AG04450 (cell line): ENCODE data around the gene IL1A. TPM values are rescaled to one million over a fixed set of nuclear protein-coding genes. Genes with fewer than 3 reads are reported as not detected.

Experiments used
- CTCF ChIA-PET: fragments of 300-600, 350-600 bp; formaldehyde crosslinking; extraction: SDS; loops from one replicate; lab custom pipeline; 2022; ENCODE audit warnings: antibody characterized with exemption, inconsistent platforms; lab: Charles Lee
- POLR2A ChIA-PET: fragments of 350-600 bp; formaldehyde crosslinking; extraction: SDS; loops from one replicate; lab custom pipeline; 2021; ENCODE audit warnings: antibody characterized with exemption, inconsistent platforms; lab: Yijun Ruan, JAX
- DNase-seq: peaks from one replicate; pipeline ENCODE4 v3.0.0-alpha.2; 2011; ENCODE audit warnings: low read depth, low spot score
- H3K27ac ChIP-seq: one replicate; pipeline ENCODE4 v1.5.1; 2012; ENCODE audit warnings: low read depth, low read length, control low read depth
- H3K27me3 ChIP-seq: one replicate; pipeline ENCODE4 v1.6.0; 2012; ENCODE audit warnings: low read length; ENCODE audit not compliant: control insufficient read depth, insufficient read depth
- H3K4me3 ChIP-seq: 2 replicates; pipeline ENCODE4 v1.5.1; 2011; ENCODE audit warnings: mild to moderate bottlenecking, low read depth, low read length, control low read depth
- H3K9me3 ChIP-seq: 2 replicates; pipeline ENCODE4 v1.5.1; 2012; ENCODE audit warnings: low read length; ENCODE audit not compliant: control insufficient read depth, insufficient read depth
- polyA plus RNA-seq: library from polyadenylated mRNA; depleted of rRNA; stranded (reverse); fragments of >200 nt; gene quantifications from 2 replicates; pipeline ENCODE4 v1.2.3, GENCODE V29; 2011
- TF ChIP-seq, protein P1 (sequence below): IDR thresholded peaks from 2 replicates; pipeline ENCODE4 v1.5.1; 2011; ENCODE audit warnings: low read depth, low read length, control low read depth, inconsistent platforms

IL1A gene
- polyA plus RNA-seq, 1 experiment, result 0.51 TPM

DNA sequence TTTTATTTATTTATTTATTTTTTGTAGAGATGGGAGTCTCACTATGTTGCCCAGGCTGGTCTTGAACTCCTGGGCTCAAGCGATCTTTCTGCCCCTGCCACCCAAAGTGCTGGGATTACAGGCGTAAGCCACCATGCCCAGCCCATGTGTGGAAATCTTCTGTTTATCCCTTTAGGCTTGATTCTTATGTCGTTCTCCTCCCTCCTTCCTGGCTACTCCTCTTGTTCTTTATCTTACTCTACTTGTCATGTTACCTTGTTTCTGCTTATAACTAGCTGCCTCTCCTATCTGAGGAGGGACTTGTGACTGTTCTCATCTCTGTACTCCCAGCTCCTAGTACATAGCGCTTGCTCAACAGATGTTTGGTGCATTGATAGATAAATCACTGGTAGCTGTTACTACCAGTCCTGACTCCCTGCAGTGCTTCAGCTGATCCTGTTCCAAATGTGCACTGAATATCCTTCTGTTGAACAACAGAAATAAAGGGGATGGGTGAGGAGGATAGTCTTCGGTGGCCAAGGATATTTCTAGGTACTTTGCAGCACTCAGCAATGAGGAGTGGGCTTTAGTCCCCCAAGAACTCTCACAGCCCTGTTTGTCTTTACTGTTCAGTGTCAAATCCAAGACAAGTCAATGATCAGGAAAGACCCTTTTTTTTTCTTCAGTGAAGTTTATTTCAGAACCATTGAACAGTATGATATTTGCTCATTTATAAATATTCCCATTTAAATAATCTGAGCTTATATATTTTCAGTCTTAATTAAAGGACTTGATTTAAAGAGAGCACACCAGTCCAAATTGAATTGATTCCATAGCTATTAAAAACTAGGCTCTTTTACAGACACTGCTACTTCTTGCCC lies 45.0 kb upstream of the IL1A start:
- no peak overlapping the region for H3K27ac ChIP-seq
- no peaks in the 10 kb centered on the region for H3K9me3 ChIP-seq
- H3K4me3 ChIP-seq, result no peak overlapping the region
- CTCF ChIA-PET, result interaction anchor here (0.9 to 1.3 kb wide), 2 partner anchors 80 to 112 kb away, joined by 5 to 6 read pairs; no protein-coding TSS in a partner anchor
- no peaks in the 10 kb centered on the region for H3K27me3 ChIP-seq
- no peak for DNase-seq
- TF ChIP-seq, protein P1, sequence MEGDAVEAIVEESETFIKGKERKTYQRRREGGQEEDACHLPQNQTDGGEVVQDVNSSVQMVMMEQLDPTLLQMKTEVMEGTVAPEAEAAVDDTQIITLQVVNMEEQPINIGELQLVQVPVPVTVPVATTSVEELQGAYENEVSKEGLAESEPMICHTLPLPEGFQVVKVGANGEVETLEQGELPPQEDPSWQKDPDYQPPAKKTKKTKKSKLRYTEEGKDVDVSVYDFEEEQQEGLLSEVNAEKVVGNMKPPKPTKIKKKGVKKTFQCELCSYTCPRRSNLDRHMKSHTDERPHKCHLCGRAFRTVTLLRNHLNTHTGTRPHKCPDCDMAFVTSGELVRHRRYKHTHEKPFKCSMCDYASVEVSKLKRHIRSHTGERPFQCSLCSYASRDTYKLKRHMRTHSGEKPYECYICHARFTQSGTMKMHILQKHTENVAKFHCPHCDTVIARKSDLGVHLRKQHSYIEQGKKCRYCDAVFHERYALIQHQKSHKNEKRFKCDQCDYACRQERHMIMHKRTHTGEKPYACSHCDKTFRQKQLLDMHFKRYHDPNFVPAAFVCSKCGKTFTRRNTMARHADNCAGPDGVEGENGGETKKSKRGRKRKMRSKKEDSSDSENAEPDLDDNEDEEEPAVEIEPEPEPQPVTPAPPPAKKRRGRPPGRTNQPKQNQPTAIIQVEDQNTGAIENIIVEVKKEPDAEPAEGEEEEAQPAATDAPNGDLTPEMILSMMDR, result no peak
- POLR2A ChIA-PET, result no interaction called here

DNA sequence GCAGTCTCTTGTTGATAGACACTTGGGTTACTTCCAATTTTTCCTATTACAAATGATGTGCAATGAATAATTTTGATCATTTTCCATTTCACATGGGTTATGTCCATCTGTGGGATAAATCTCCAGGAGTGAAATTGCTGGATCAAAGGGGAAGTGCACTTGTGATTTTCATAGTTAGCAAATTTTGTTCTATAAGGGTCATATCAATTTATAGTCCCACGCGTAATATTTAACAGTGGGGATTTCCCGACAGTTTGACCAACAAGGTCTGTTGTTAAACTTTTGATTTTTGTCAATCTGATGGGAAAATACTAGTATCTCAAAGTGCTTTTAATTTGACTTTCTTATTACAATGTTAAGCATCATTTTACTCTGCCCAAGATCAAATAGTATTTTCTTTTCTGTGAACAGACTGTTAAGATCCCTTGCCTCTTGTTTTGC lies 44.0 kb upstream of the IL1A start:
- no peak for DNase-seq
- CTCF ChIA-PET, result no interaction called here
- Histone ChIP-seq H3K27me3 (no peaks in the 10 kb centered on the region), H3K27ac (no peak overlapping the region), H3K4me3 (no peak overlapping the region), H3K9me3 (no peaks in the 10 kb centered on the region)
- POLR2A ChIA-PET, result no interaction called here
- TF ChIP-seq, protein P1, result no peak

DNA sequence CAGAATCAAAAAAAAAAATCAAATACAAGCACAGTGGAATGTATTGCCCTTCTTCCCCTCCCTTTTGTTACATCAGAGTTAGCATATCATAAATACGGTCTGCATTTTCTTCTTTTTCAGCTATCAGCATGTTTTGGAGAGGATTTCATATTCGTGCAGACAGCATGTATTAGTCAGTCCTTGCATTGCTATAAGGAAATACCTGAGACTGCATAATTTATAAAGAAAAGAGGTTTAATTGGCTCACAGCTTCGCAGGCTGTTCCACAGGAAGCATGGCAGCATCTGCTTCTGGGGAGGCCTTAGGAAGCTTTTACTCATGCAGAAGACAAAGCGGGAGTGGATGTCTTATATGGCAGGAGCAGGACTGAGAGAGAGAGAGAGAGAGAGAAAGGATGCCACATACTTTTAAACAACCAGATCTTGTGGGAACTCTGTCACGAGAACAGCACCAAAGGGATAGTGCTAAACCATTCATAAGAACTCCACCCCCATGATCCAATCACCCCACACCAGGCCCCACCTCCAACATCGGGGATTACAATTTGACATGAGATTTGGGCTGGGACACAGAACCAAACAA lies 43.4 kb upstream of the IL1A start:
- ChIA-PET POLR2A (no interaction called here), CTCF (no interaction called here)
- H3K4me3 ChIP-seq, result no peak overlapping the region

GRCh38 chr2:112827009-112827408 lies 42.7 kb upstream of the IL1A start:
- Histone ChIP-seq H3K27me3 (no peaks in the 10 kb centered on the region), H3K9me3 (no peaks in the 10 kb centered on the region), H3K27ac (no peak overlapping the region), H3K4me3 (no peak overlapping the region)
- POLR2A ChIA-PET, result no interaction called here
- TF ChIP-seq, protein P1, result no peak
- DNase-seq, result no peak
- CTCF ChIA-PET, result interaction anchor here (1.5 kb wide), 1 partner anchor 115 kb away, joined by 3 read pairs; no protein-coding TSS in a partner anchor

More for the DNA sequence above, 43.4 kb upstream of the IL1A start:
- TF ChIP-seq, protein P1, result no peak
- no peaks in the 10 kb centered on the region for H3K9me3 ChIP-seq
- DNase-seq, result no peak
- no peaks in the 10 kb centered on the region for H3K27me3 ChIP-seq
- no peak overlapping the region for H3K27ac ChIP-seq

DNA sequence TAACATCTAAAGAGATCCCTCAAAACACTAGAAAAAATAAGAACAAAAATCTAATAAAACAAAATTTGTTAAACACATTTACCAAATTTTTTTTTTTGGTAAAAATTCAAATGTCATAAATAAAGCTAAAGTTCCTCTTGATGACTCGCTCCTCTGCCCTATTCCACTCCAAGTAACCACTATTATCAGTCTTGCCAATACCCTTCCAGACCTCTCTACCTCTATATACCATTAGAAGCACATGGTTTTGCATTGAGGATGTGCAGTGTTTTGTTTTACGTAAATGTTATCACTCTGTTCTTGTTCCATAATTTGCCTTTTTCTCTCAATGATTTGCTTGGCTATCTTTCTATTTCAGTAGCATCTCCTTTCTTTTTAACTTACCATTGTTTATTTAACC lies 41.4 kb upstream of the IL1A start:
- CTCF ChIA-PET, result interaction anchor here (0.6 to 1.5 kb wide), 2 partner anchors 116 to 211 kb away, joined by 3 read pairs; no protein-coding TSS in a partner anchor
- no peaks in the 10 kb centered on the region for H3K9me3 ChIP-seq
- no peaks in the 10 kb centered on the region for H3K27me3 ChIP-seq
- no peak for DNase-seq
- POLR2A ChIA-PET, result no interaction called here
- H3K27ac ChIP-seq, result no peak overlapping the region
- TF ChIP-seq, protein P1, result no peak
- no peak overlapping the region for H3K4me3 ChIP-seq
